C4-2B (cell line): ENCODE results near the gene FAM222A.
"Not testable (repeated sequence)": the region's sequence is repeated elsewhere in the genome, so short reads cannot be mapped to it uniquely, and the experiment has no call there.

ENCODE experiments used
- H3K27ac ChIP-seq: fragments of 450-650 bp; 2 replicates; pipeline ENCODE4 v1.5.1; 2017
- ZFX ChIP-seq: fragments of 450-650 bp; IDR thresholded peaks from 2 replicates; pipeline ENCODE4 v1.6.1; 2017
- TF ChIP-seq, protein P1 (sequence below): fragments of 450-650 bp; conservative IDR thresholded peaks from 2 replicates; pipeline ENCODE4 v1.5.1; 2017; ENCODE audit warnings: mild to moderate bottlenecking

Gene FAM222A

DNA sequence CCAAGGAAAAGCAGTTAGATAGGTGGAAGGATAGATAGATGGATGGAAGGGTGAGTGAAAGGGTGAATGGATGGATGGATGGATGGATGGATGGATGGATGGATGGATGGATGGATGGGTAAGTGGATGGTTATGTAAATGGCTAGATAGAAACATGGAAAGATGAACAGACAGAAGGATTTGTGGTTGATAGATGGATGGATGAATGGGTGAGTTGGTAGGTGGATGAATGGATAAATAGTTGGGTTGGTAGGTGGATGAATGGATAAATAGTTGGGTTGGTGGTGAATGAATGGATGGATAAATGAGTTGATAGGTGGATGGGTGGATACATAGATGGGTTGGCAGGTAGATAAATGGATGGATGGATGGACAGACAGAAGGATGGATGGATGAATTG is 30.3 kb upstream of the FAM222A start:
- no peak for TF ChIP-seq ZFX
- TF ChIP-seq, protein P1, sequence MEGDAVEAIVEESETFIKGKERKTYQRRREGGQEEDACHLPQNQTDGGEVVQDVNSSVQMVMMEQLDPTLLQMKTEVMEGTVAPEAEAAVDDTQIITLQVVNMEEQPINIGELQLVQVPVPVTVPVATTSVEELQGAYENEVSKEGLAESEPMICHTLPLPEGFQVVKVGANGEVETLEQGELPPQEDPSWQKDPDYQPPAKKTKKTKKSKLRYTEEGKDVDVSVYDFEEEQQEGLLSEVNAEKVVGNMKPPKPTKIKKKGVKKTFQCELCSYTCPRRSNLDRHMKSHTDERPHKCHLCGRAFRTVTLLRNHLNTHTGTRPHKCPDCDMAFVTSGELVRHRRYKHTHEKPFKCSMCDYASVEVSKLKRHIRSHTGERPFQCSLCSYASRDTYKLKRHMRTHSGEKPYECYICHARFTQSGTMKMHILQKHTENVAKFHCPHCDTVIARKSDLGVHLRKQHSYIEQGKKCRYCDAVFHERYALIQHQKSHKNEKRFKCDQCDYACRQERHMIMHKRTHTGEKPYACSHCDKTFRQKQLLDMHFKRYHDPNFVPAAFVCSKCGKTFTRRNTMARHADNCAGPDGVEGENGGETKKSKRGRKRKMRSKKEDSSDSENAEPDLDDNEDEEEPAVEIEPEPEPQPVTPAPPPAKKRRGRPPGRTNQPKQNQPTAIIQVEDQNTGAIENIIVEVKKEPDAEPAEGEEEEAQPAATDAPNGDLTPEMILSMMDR, result no peak
- peak overlapping the region; percentile 77; the same call in 1 of the 2 replicates for H3K27ac ChIP-seq

DNA sequence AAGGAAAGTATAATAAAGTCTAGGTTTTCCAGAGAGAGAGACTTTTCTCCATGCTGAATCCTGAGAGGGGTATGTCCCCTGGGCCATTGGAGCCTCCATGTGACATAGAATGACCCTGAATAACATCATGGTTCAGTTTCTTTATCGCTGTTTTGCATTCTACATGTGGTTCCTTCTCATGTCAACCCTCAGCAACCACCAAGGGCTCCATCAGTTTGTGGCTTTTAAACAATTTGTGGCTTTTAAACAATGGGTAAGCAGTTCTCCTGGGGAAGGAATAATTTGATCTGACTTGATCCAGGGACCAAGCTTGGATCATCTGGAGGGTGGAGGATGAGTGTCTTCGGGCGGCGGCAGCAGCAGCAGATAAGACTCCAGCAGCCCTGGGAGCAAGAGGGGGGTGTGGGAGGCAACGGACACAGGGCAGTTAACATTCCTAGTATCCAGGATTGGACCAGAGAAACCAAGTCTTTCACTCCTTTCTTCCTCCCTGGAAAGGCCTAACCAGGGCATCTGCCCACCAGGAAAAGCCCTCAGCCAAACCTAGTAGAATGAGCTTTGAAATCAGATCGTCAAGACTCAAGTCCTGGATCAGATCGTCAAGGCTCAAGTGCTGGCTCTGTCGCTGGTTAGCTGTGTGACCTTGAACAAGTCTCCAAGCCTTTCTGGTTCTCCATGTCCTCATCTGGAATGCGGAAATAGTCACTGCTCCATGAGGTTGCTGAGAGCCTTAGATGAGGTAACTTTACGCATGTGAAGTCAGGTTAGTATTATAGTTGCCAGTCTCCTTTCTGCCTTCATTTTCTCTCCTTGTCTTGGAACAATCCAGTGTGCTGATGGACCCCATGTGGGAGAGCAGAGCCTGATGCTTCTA is 27.8 kb upstream of the FAM222A start:
- peak overlapping the region; percentile 54 for H3K27ac ChIP-seq
- no peak for TF ChIP-seq ZFX
- TF ChIP-seq, protein P1, result no peak

DNA sequence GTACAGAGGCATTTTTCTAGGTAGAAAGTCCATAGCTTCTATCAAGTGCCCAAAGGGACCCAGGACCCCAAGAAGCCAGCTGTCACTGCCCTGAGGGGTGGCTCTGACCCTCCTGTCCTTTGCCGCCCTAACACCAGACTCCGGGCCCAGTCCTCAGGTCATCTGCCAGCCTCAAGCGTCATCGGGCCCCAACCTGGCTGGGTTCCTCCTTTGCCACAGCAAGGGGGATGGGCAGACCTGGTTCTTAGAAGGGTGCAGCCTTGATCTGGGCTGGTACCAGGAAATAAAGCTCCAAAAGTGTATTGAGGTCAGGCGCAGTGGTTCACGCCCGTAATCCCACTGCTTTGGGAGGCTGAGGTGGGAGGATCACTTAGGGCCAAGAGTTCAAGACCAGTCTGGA is 27.1 kb upstream of the FAM222A start:
- H3K27ac ChIP-seq, result peak overlapping the region; percentile 54
- TF ChIP-seq, protein P1, result no peak
- no peak for TF ChIP-seq ZFX

DNA sequence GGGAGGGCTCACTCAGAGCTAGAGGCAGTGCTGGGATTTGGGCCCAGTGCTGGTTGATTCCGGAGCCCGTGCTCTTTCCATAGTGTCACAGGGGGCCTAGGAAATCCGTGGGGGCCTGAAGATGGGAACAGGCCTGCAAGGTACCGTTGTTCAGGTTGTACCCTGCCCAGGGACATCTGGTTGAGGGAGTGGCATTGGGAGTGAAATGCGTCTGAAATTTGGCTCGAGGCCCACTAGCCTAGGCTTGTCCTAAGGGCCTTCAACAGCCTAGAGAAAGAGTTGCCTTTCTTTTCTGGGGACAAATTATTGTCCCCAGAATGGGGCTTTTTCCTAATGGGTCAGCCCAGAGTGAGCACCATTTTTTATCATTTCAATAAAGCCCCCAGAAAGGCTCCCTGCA is 26.4 kb upstream of the FAM222A start:
- H3K27ac ChIP-seq, result peak overlapping the region; percentile 54
- TF ChIP-seq ZFX, result no peak
- TF ChIP-seq, protein P1, result no peak

DNA sequence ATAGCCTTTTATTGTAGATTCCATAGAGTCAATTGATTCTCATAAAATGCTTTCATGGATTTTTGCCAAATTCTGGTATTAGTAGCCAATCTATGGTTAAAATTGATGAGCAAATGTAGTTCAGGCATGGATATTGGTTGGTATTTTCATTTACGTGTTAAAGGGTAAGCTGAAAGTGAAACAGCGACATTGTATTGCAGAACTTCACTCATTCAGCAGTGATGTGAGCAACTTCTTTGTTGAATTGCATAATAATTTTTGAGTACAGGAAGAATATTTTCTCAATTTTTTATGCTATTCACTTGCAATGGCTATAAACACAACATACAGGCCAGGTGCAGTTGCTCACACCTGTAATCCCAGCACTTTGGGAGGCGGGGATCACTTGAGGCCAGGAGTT is 24.2 kb upstream of the FAM222A start:
- H3K27ac ChIP-seq, result no peak overlapping the region
- TF ChIP-seq, protein P1, result no peak
- TF ChIP-seq ZFX, result no peak

DNA sequence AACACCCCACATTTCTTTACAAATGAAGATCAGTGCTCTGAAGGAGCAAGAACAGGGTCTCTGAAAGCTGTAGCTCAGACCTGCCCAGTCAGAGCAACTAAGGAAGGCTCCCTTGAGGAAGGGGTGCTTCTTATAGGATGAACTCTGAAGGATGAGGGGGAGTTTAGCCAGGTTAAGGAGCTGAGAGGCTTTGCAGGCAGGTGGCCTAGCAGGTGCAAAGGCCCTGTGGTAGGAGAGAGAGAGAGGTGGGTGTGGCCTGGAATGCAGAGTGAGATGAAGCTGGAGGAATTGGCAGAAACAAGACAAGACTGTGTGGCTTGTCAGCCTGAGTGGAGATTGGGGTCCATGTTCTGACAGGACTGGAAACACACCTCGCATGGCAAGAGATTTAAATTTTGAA is 20.5 kb upstream of the FAM222A start:
- TF ChIP-seq, protein P1, result no peak
- TF ChIP-seq ZFX, result no peak
- H3K27ac ChIP-seq, result no peak overlapping the region

DNA sequence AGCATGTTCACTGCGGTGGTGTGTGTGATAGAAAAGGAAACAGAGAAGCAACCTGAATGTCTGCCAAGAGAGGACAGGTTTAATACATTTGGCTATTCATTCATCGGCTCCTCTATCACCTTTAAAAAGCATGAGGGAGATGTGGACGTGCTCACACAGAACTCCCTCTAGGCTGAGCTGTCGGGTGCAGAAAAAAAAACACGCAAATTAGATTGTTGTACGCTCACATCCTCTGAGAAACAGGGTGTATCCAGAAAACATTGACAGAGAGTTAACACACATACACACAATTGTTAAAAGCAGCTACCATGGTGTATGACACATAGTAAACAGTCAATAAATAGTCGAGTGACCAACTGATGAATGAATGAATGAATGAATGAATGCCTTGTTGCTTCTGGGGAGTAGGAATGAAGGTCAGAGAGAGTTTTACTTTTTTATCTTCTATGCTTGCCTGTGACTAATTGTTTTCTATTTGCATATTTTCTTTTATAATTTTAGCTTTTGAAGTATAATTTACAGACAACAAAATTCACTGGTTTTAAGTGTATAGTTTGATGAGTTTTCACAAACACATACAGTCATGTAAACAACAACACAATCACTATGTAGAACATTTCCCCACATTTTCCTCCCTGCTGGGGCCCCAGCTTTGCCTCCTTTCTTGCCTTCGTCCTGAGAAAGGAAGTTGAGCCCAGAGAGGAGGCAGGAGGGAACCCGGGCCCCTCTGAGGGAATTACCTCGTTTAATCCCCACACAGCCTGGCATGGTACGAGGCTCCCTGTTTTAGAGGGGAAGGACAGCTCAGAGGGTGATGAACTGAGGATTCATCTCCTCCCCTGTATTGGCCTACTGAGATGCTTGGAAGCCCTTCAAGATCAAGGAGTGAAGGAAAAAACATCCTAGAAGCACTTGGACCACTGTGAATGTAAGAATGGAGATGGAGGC is 19.7 kb upstream of the FAM222A start:
- H3K27ac ChIP-seq, result no peak overlapping the region
- TF ChIP-seq ZFX, result no peak
- TF ChIP-seq, protein P1, result no peak

DNA sequence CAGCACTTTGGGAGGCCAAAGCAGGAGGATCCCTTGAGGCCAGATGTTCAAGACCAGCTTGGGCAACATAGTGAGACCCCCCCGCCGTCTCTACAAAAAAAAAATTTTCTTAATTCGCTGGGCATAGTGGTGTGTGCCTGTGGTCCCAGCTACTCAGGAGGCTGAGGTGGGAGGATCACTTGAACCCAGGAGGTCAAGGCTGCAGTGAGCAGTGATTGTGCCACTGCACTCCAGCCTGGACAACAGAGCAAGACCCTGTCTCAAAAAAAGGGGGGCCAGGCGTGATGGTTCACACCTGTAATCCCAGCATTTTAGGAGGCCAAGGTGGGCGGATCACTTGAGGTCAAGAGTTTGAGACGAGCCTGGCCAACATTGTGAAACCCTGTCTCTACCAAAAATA is 19.0 kb upstream of the FAM222A start:
- H3K27ac ChIP-seq, result not testable (repeated sequence)
